ENCODE results near the gene TEN1. TPM values are rescaled to one million over a fixed set of nuclear protein-coding genes. Genes with fewer than 3 reads are reported as not detected.

The TEN1 gene
- total and polyA plus RNA-seq, 2 donors (not counting 1 experiment from before 2014, with no cell fraction given) = 19.8 to 34.5 TPM

DNA sequence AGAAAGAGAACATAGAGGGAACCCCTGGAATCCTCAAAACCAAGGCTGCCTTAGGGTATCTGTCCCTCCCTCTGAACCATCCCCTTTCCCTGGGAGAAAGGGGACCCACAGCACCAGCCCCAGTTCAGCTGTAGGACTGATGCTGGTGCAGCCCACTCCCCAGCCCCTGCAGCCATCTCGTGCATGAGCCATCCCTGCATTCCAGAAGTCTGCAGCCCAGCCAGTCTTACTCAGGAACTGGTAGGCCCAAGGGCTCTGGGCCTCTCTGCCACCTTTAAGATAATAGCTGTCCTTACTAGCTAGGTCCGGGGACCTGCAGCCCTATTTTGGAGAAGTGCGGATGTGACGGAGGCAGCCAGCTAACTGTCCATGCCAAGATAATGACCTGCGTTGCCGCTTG, 54.1 kb downstream of the TEN1 start:
- Mint-ChIP-seq H3K9me3 (ENCODE audit: insufficient read depth) (no peaks in the 10 kb centered on the region), H3K4me3 (no peak overlapping the region), H3K4me1 (peaks cover 8% of the 10 kb centered on the region), H3K27ac (no peak overlapping the region), H3K27me3 (no peaks in the 10 kb centered on the region)
- peaks cover 0 to 2% (median 0%) of the 10 kb centered on the region in 4 experiments for H3K27me3 ChIP-seq (replicated peaks in 1 of 4; ENCODE audit: control extremely low read depth in 1 of 4, control insufficient read depth in 3 of 4, insufficient read depth in 4 of 4, low read length in 3 of 4)
- no peak for TF ChIP-seq EZH2 (IDR thresholded peaks at IDR 0.05; ENCODE audit: borderline replicate concordance, insufficient read depth, low read depth, low read length, poor library complexity, severe bottlenecking)
- H2AFZ ChIP-seq (ENCODE audit: insufficient read depth, low read depth, low read length, poor library complexity, severe bottlenecking) = no peak overlapping the region
- DNase-seq = no peak
- H3K4me1 ChIP-seq (ENCODE audit: control insufficient read depth in 2 of 2, insufficient read depth in 2 of 2, low read length in 2 of 2) = peaks cover 8 to 9% of the 10 kb centered on the region in 2 donors
- H3K36me3 ChIP-seq (replicated peaks in 1 of 2; ENCODE audit: control extremely low read depth in 1 of 2, control insufficient read depth in 1 of 2, extremely low read depth in 1 of 2, insufficient read depth in 2 of 2, low read length in 1 of 2) = peaks cover 0 to 4% of the 10 kb centered on the region in 2 experiments
- H3K27ac ChIP-seq (ENCODE audit: low read length in 2 of 2) = no peak overlapping the region
- no peak overlapping the region for H3K9ac ChIP-seq (ENCODE audit: low read length)
- no peaks in the 10 kb centered on the region for H3K79me2 ChIP-seq (ENCODE audit: control insufficient read depth, insufficient read depth, low read length)
- WGBS (ENCODE audit: insufficient coverage) = 98% methylated on average over 6 of the region's 6 CpGs
- no peak overlapping the region for H3K4me3 ChIP-seq (ENCODE audit: control extremely low read depth in 1 of 5, extremely low read depth in 1 of 5, insufficient read depth in 1 of 5, low read depth in 2 of 5, low read length in 4 of 5)
- POLR2A ChIA-PET = no interaction called here
- H3K4me2 ChIP-seq (replicated peaks; ENCODE audit: low read depth, low read length, poor library complexity, severe bottlenecking) = no peak overlapping the region
- CTCF ChIA-PET = no interaction called here
- intact Hi-C loops (cut with micrococcal nuclease) = no loop called here
- H3K9me3 ChIP-seq (ENCODE audit: control extremely low read depth in 1 of 3, control insufficient read depth in 2 of 3, insufficient read depth in 1 of 3, low read length in 2 of 3) = no peaks in the 10 kb centered on the region
- ATAC-seq (ENCODE audit: low read depth) = no peak
- no peaks in the 10 kb centered on the region for H4K20me1 ChIP-seq (ENCODE audit: control insufficient read depth, insufficient read depth, low read length, poor library complexity, severe bottlenecking)

DNA sequence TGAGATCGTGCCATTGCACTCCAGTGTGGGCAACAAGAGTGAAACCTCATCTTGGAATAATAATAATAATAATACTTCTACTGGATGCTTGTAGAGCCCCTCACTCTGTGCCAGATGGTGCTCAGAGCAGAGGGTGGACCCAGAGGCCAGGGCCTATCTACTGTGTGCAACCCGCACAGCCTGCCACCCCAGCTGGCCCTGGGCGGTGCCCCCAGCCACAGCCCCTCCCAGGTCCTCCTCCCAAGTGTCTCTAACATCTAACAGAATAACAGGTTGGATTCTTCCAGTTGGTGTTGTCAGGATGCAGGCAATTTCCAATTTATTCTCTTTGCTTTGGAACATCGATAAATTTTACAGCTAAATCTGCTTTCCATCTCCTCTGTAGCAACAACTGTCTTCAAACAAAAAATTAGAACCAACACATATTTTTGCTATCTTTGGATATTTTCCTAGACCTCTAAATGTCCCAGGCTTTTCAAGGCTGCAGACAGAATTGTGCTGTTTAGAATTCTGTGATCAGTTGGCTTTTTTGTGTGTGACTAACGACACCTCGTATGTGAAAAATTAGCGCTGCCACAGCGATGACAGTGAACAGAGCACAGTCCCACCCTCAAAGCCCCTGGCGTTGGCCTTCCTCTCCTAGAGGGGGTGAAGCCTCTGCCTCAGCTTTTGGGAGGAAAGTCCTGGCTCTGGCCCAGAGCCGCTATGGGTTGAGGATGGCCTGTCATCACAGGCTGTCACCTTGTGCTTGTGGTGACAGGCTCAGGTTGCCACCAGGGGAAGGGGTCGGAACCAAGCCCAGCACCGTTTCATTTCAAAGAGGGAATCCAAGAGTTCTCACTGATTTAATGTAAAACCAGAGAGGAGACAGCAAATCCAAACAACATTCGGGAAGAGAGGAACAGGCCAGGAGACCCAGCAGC, 55.6 kb downstream of the TEN1 start:
- H4K20me1 ChIP-seq (ENCODE audit: control insufficient read depth, insufficient read depth, low read length, poor library complexity, severe bottlenecking) = no peaks in the 10 kb centered on the region
- DNase-seq (no peak), ATAC-seq (ENCODE audit: low read depth) (no peak)
- ChIA-PET POLR2A (no interaction called here), CTCF (interaction anchor here (1.0 kb wide), 1 partner anchor 21 kb away, joined by 3 read pairs; no protein-coding TSS in a partner anchor)
- H3K36me3 ChIP-seq (replicated peaks in 1 of 2; ENCODE audit: control extremely low read depth in 1 of 2, control insufficient read depth in 1 of 2, extremely low read depth in 1 of 2, insufficient read depth in 2 of 2, low read length in 1 of 2) = peaks cover 8 to 18% of the 10 kb centered on the region in 2 experiments
- WGBS (ENCODE audit: insufficient coverage) = 97% methylated on average over 12 of the region's 13 CpGs
- H3K27ac ChIP-seq (ENCODE audit: low read length in 2 of 2) = no peak overlapping the region
- no peaks in the 10 kb centered on the region for H3K79me2 ChIP-seq (ENCODE audit: control insufficient read depth, insufficient read depth, low read length)
- no peak overlapping the region for H3K9ac ChIP-seq (ENCODE audit: low read length)
- no peak overlapping the region for H3K4me2 ChIP-seq (replicated peaks; ENCODE audit: low read depth, low read length, poor library complexity, severe bottlenecking)
- H3K4me3 ChIP-seq (ENCODE audit: control extremely low read depth in 1 of 5, extremely low read depth in 1 of 5, insufficient read depth in 1 of 5, low read depth in 2 of 5, low read length in 4 of 5) = no peak overlapping the region
- H3K4me3 Mint-ChIP-seq = no peak overlapping the region
- H3K27me3 Mint-ChIP-seq = no peaks in the 10 kb centered on the region
- no peaks in the 10 kb centered on the region for H3K27me3 ChIP-seq (replicated peaks in 1 of 4; ENCODE audit: control extremely low read depth in 1 of 4, control insufficient read depth in 3 of 4, insufficient read depth in 4 of 4, low read length in 3 of 4)
- peaks cover 3% of the 10 kb centered on the region in 2 donors for H3K4me1 ChIP-seq (ENCODE audit: control insufficient read depth in 2 of 2, insufficient read depth in 2 of 2, low read length in 2 of 2)
- intact Hi-C loops (cut with micrococcal nuclease) = no loop called here
- H3K9me3 Mint-ChIP-seq (ENCODE audit: insufficient read depth) = no peaks in the 10 kb centered on the region
- TF ChIP-seq, protein P1, sequence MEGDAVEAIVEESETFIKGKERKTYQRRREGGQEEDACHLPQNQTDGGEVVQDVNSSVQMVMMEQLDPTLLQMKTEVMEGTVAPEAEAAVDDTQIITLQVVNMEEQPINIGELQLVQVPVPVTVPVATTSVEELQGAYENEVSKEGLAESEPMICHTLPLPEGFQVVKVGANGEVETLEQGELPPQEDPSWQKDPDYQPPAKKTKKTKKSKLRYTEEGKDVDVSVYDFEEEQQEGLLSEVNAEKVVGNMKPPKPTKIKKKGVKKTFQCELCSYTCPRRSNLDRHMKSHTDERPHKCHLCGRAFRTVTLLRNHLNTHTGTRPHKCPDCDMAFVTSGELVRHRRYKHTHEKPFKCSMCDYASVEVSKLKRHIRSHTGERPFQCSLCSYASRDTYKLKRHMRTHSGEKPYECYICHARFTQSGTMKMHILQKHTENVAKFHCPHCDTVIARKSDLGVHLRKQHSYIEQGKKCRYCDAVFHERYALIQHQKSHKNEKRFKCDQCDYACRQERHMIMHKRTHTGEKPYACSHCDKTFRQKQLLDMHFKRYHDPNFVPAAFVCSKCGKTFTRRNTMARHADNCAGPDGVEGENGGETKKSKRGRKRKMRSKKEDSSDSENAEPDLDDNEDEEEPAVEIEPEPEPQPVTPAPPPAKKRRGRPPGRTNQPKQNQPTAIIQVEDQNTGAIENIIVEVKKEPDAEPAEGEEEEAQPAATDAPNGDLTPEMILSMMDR (IDR thresholded peaks at IDR 0.05) = no peak
- no peak for TF ChIP-seq EZH2 (IDR thresholded peaks at IDR 0.05; ENCODE audit: borderline replicate concordance, insufficient read depth, low read depth, low read length, poor library complexity, severe bottlenecking)
- no peak overlapping the region for H3K27ac Mint-ChIP-seq
- H2AFZ ChIP-seq (ENCODE audit: insufficient read depth, low read depth, low read length, poor library complexity, severe bottlenecking) = no peak overlapping the region
- H3K9me3 ChIP-seq (ENCODE audit: control extremely low read depth in 1 of 3, control insufficient read depth in 2 of 3, insufficient read depth in 1 of 3, low read length in 2 of 3) = no peaks in the 10 kb centered on the region
- H3K4me1 Mint-ChIP-seq = peaks cover 3% of the 10 kb centered on the region
